GM12878 (cell line): ENCODE data around the gene AOPEP. TPM values are rescaled to one million over a fixed set of nuclear protein-coding genes. Genes with fewer than 3 reads are reported as not detected.

Experiments
- ATAC-seq: fragments of 200-7000 bp; cut with Tn5 transposase; 3 replicates; pipeline ENCODE4 v1.9.1; 2020; ENCODE audit warnings: mild to moderate bottlenecking, moderate library complexity
- BruUV-seq: library from RNA; stranded (reverse); fragments of 400-500 nt; replicated peaks from 2 replicates; lab custom pipeline; 2021; lab: Mats Ljungman, UMichigan
- CTCF ChIA-PET: fragments of 300-600 bp; sonication (Branson Sonifier 250); formaldehyde crosslinking; extraction: SDS; loops from one replicate; lab custom pipeline; 2021; ENCODE audit warnings: inconsistent platforms; lab: Yijun Ruan, JAX
- POLR2A ChIA-PET: fragments of 350-600 bp; formaldehyde crosslinking; extraction: SDS; loops from one replicate; lab custom pipeline; 2021; ENCODE audit warnings: inconsistent platforms; lab: Charles Lee
- RAD21 ChIA-PET: fragments of 300-600 bp; sonication (Branson Sonifier 250); formaldehyde crosslinking; loops from one replicate; lab custom pipeline; 2023; ENCODE audit warnings: antibody characterized with exemption; ENCODE audit not compliant: unreplicated experiment; lab: Charles Lee
- SMC1A ChIA-PET: fragments of 300-600 bp; sonication (Branson Sonifier 250); formaldehyde crosslinking; loops from one replicate; lab custom pipeline; 2023; ENCODE audit not compliant: unreplicated experiment, uncharacterized antibody; lab: Charles Lee
- DNase-seq: peaks from one replicate; pipeline ENCODE4 v3.0.0-alpha.2; 2011; ENCODE audit warnings: low read depth, low spot score
- FAIRE-seq: peaks from 3 replicates; lab custom pipeline; 2011; peaks lifted over from hg19 to GRCh38; lab: Jason Lieb, UNC
- H2AFZ ChIP-seq: 2 replicates; pipeline ENCODE4 v1.6.0; 2011; ENCODE audit warnings: low read depth, low read length, control low read depth; ENCODE audit not compliant: control insufficient read depth
- H3K27ac ChIP-seq: 2 replicates; pipeline ENCODE4 v1.5.1; 2011; ENCODE audit warnings: control low read depth; ENCODE audit not compliant: control insufficient read depth, insufficient read depth
- H3K27me3 ChIP-seq, 2 experiments: replicated peaks in 1 of 2; 2 replicates each; pipeline versions ENCODE4 v1.6.0 to v1.6.1; 2011; ENCODE audit warnings: low read length in 1 of 2; ENCODE audit not compliant: control insufficient read depth in 2 of 2, insufficient read depth in 2 of 2
- H3K36me3 ChIP-seq, 2 experiments: 2 replicates each; pipeline ENCODE4 v1.5.1; 2011; ENCODE audit warnings: low read length in 1 of 2; ENCODE audit not compliant: control insufficient read depth in 2 of 2, insufficient read depth in 2 of 2
- H3K4me1 ChIP-seq: 2 replicates; pipeline ENCODE4 v1.6.1; 2011; ENCODE audit warnings: mild to moderate bottlenecking, low read length, moderate library complexity, mixed read lengths; ENCODE audit not compliant: control insufficient read depth, insufficient read depth
- H3K4me2 ChIP-seq: 2 replicates; pipeline ENCODE4 v1.6.0; 2011; ENCODE audit warnings: control low read depth; ENCODE audit not compliant: control insufficient read depth, insufficient read depth
- H3K4me3 ChIP-seq: fragments of 200-600 bp; sonication (generic); 2 replicates; pipeline ENCODE4 v1.5.1; 2016
- H3K79me2 ChIP-seq: 2 replicates; pipeline ENCODE4 v1.6.0; 2011; ENCODE audit warnings: low read length; ENCODE audit not compliant: control insufficient read depth, insufficient read depth
- H3K9ac ChIP-seq: 2 replicates; pipeline ENCODE4 v1.8.0; 2011; ENCODE audit warnings: low read length, control low read depth, mixed read lengths; ENCODE audit not compliant: control insufficient read depth, insufficient read depth
- H3K9me3 ChIP-seq: replicated peaks from 3 replicates; pipeline ENCODE4 v1.5.1; 2011; ENCODE audit warnings: mild to moderate bottlenecking, low read length; ENCODE audit not compliant: control insufficient read depth, insufficient read depth
- H4K20me1 ChIP-seq: 2 replicates; pipeline ENCODE4 v1.6.0; 2011; ENCODE audit not compliant: control insufficient read depth, insufficient read depth
- NBN ChIP-seq: fragments of 450-650 bp; IDR thresholded peaks from 2 replicates; pipeline ENCODE4 v1.6.1; 2016
- NR2F1 ChIP-seq: fragments of 450-650 bp; conservative IDR thresholded peaks from 2 replicates; pipeline ENCODE4 v1.6.1; 2017; ENCODE audit warnings: mild to moderate bottlenecking
- PKNOX1 ChIP-seq: fragments of 450-650 bp; IDR thresholded peaks from 2 replicates; pipeline ENCODE4 v1.6.1; 2016; ENCODE audit warnings: mild to moderate bottlenecking
- RBBP5 ChIP-seq: fragments of 200-600 bp; sonication (generic); conservative IDR thresholded peaks from 2 replicates; pipeline ENCODE4 v1.6.1; 2016
- STAT3 ChIP-seq: IDR thresholded peaks from 2 replicates; pipeline ENCODE4 v1.6.1; 2011; ENCODE audit warnings: low read depth, low read length, improper control_type of control experiment
- WGBS: methylation state at CpG from one replicate; pipeline ENCODE4 v1.1.6; 2016; ENCODE audit warnings: low lambda C conversion rate; ENCODE audit not compliant: insufficient replicate concordance, insufficient coverage; ENCODE audit errors: missing lambda C conversion rate; 5-methylcytosine and 5-hydroxymethylcytosine counted together
- in situ Hi-C: fragments of 300-500 bp; cut with MboI; formaldehyde crosslinking; loops from 9 replicates; pipeline ENCODE4 v1.14.3; 2018; ENCODE audit warnings: mixed read lengths
- intact Hi-C: fragments of 100-400 bp; cut with micrococcal nuclease; formaldehyde crosslinking; loops from one replicate; pipeline ENCODE4 v1.14.2; 2022; ENCODE audit not compliant: unreplicated experiment
- polyA plus RNA-seq, 11 experiments: library from polyadenylated mRNA; depleted of rRNA in 4 of 11; unstranded in 6 of 11; stranded (reverse) in 5 of 11; fragments of >200 nt; fragmentation: Nextera tagmentation in 4 of 11; fragmentation: Illumina TruSeq in 1 of 11; extraction: Ambion mirVana in 4 of 11; extraction: Trizol in 1 of 11; gene quantifications; 1 replicate in 1 of 11; 2 replicates in 10 of 11; pipeline versions ENCODE4 v1.2.1 to v1.2.3, GENCODE V29; 2011 to 2016; ENCODE audit warnings: inconsistent platforms in 2 of 11, missing spikeins in 2 of 11, low read depth in 1 of 11
- total RNA-seq, 4 experiments: library from RNA; depleted of rRNA in 3 of 4; stranded (reverse); fragments of >200 nt in 3 of 4; fragmentation: Illumina TruSeq in 1 of 4; extraction: Trizol in 1 of 4; gene quantifications; 2 replicates each; pipeline versions ENCODE4 v1.2.1 to v1.2.3, GENCODE V29; 2013 to 2021
- TF ChIP-seq, protein P1 (sequence below): fragments of 450-650 bp; IDR thresholded peaks from 2 replicates; pipeline ENCODE4 v1.6.1; 2018; ENCODE audit warnings: mild to moderate bottlenecking, low read depth, moderate library complexity; ENCODE audit not compliant: partially characterized antibody

Gene AOPEP
- total and polyA plus RNA-seq, 10 of the 15 experiments (the other 5 are each of a cell fraction or from before 2014, with no cell fraction given): 2.3 to 16.9 (median 10.1) TPM

DNA sequence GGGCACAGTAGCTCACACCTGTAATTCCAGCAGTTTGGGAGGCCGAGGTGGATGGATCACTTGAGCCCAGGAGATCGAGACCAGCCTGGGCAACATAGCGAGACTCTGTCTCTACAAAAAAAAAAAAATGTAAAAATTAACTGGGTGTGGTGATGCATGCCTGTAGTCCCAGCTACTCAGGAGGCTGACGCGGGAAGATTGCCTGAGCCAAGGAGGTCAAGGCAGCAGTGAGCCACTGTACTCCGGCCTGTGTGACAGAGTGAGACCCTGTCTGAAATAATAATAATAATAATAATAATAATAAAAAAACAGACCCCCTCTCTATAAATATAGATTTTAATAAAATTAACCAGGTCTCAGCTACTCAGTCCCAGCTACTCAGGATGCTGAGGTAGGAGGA is 179.7 kb downstream of the AOPEP start:
- H3K9me3 ChIP-seq: no peaks in the 10 kb centered on the region
- no peak for ATAC-seq
- in situ Hi-C loops: no loop called here
- RAD21 ChIA-PET: interaction anchor here (1.4 to 1.6 kb wide), 2 partner anchors 10 to 12 kb away, joined by 4 to 5 read pairs; no protein-coding TSS in a partner anchor
- intact Hi-C loops: no loop called here
- H3K4me2 ChIP-seq: no peak overlapping the region
- no peak overlapping the region for H2AFZ ChIP-seq
- FAIRE-seq: no peak
- no peak for TF ChIP-seq PKNOX1
- TF ChIP-seq, protein P1, sequence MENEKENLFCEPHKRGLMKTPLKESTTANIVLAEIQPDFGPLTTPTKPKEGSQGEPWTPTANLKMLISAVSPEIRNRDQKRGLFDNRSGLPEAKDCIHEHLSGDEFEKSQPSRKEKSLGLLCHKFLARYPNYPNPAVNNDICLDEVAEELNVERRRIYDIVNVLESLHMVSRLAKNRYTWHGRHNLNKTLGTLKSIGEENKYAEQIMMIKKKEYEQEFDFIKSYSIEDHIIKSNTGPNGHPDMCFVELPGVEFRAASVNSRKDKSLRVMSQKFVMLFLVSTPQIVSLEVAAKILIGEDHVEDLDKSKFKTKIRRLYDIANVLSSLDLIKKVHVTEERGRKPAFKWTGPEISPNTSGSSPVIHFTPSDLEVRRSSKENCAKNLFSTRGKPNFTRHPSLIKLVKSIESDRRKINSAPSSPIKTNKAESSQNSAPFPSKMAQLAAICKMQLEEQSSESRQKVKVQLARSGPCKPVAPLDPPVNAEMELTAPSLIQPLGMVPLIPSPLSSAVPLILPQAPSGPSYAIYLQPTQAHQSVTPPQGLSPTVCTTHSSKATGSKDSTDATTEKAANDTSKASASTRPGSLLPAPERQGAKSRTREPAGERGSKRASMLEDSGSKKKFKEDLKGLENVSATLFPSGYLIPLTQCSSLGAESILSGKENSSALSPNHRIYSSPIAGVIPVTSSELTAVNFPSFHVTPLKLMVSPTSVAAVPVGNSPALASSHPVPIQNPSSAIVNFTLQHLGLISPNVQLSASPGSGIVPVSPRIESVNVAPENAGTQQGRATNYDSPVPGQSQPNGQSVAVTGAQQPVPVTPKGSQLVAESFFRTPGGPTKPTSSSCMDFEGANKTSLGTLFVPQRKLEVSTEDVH: no peak
- TF ChIP-seq NBN: no peak
- TF ChIP-seq NR2F1: no peak
- no peak for TF ChIP-seq STAT3
- no peak for TF ChIP-seq RBBP5
- H3K79me2 ChIP-seq: no peaks in the 10 kb centered on the region
- DNase-seq: no peak
- POLR2A ChIA-PET: interaction anchor here (1.4 kb wide), 1 partner anchor 21 kb away, joined by 3 read pairs; no protein-coding TSS in a partner anchor
- WGBS: 86% methylated on average over 6 of the region's 6 CpGs
- BruUV-seq: no TSS peak
- no peak overlapping the region for H3K9ac ChIP-seq
- H4K20me1 ChIP-seq: no peaks in the 10 kb centered on the region
- SMC1A ChIA-PET: interaction anchor here (2.9 kb wide), 1 partner anchor 11 kb away, joined by 13 read pairs; no protein-coding TSS in a partner anchor
- no peaks in the 10 kb centered on the region for H3K36me3 ChIP-seq
- no peaks in the 10 kb centered on the region for H3K4me1 ChIP-seq
- H3K27ac ChIP-seq: no peak overlapping the region
- CTCF ChIA-PET: interaction anchor here (1.7 kb wide), 1 partner anchor 11 kb away, joined by 7 read pairs; no protein-coding TSS in a partner anchor
- H3K4me3 ChIP-seq: no peak overlapping the region
- no peaks in the 10 kb centered on the region for H3K27me3 ChIP-seq
